Ishikawa (cell line): Measurements from ENCODE around the gene CSNK1G1.

Source experiments
- CEBPB ChIP-seq: IDR thresholded peaks from 2 replicates; pipeline ENCODE4 v1.6.1; 2012
- CREB1 ChIP-seq: IDR thresholded peaks from 2 replicates; pipeline ENCODE4 v1.6.1; 2012; ENCODE audit warnings: low read depth
- EGR1 ChIP-seq: IDR thresholded peaks from 2 replicates; pipeline ENCODE4 v1.6.1; 2012
- EP300 ChIP-seq: IDR thresholded peaks from 2 replicates; pipeline ENCODE4 v1.6.1; 2012; ENCODE audit warnings: borderline replicate concordance
- FOXM1 ChIP-seq: IDR thresholded peaks from 2 replicates; pipeline ENCODE4 v1.6.1; 2012; ENCODE audit warnings: low read depth, borderline replicate concordance
- NFIC ChIP-seq: IDR thresholded peaks from 2 replicates; pipeline ENCODE4 v1.6.1; 2012
- RAD21 ChIP-seq: IDR thresholded peaks from 2 replicates; pipeline ENCODE4 v1.6.1; 2012; ENCODE audit warnings: low read depth
- TAF1 ChIP-seq: IDR thresholded peaks from 2 replicates; pipeline ENCODE4 v1.6.1; 2012; ENCODE audit warnings: low read depth, mild to moderate bottlenecking
- TCF12 ChIP-seq: IDR thresholded peaks from 2 replicates; pipeline ENCODE4 v1.6.1; 2012; ENCODE audit warnings: low read depth
- TEAD4 ChIP-seq: IDR thresholded peaks from 2 replicates; pipeline ENCODE4 v1.6.1; 2012
- YY1 ChIP-seq: IDR thresholded peaks from 2 replicates; pipeline ENCODE4 v1.6.1; 2012; ENCODE audit warnings: low read depth
- ZBTB7A ChIP-seq: IDR thresholded peaks from 2 replicates; pipeline ENCODE4 v1.6.1; 2012; ENCODE audit warnings: low read depth
- TF ChIP-seq, protein P1 (sequence below): IDR thresholded peaks from 2 replicates; pipeline ENCODE4 v1.6.1; 2012; ENCODE audit warnings: low read depth, mild to moderate bottlenecking
- TF ChIP-seq, protein P2 (sequence below): IDR thresholded peaks from 2 replicates; pipeline ENCODE4 v1.6.1; 2012
- TF ChIP-seq, protein P3 (sequence below): IDR thresholded peaks from 2 replicates; pipeline ENCODE4 v1.6.1; 2012

CSNK1G1 gene

DNA sequence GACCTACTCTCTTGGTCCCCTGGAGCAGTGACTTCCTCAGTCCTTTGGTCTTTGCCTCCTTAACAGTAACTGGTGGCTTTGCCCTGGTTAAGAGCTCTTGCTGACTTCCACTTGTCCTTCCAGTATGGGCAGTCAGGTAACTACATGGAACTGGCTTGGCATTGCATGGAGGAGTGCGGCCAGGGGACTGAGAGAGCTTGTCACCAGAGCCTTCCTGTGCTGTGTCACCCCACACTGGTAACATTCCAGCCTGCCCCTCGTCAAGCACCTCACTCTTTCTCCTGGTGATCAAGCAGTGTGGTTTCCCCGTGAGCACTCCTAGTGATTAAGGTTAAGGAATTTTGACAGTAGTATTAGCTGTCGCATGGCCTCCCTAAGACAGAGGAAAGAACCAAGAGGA, 223.8 kb downstream of the CSNK1G1 start:
- no peak for TF ChIP-seq TCF12
- TF ChIP-seq, protein P1, sequence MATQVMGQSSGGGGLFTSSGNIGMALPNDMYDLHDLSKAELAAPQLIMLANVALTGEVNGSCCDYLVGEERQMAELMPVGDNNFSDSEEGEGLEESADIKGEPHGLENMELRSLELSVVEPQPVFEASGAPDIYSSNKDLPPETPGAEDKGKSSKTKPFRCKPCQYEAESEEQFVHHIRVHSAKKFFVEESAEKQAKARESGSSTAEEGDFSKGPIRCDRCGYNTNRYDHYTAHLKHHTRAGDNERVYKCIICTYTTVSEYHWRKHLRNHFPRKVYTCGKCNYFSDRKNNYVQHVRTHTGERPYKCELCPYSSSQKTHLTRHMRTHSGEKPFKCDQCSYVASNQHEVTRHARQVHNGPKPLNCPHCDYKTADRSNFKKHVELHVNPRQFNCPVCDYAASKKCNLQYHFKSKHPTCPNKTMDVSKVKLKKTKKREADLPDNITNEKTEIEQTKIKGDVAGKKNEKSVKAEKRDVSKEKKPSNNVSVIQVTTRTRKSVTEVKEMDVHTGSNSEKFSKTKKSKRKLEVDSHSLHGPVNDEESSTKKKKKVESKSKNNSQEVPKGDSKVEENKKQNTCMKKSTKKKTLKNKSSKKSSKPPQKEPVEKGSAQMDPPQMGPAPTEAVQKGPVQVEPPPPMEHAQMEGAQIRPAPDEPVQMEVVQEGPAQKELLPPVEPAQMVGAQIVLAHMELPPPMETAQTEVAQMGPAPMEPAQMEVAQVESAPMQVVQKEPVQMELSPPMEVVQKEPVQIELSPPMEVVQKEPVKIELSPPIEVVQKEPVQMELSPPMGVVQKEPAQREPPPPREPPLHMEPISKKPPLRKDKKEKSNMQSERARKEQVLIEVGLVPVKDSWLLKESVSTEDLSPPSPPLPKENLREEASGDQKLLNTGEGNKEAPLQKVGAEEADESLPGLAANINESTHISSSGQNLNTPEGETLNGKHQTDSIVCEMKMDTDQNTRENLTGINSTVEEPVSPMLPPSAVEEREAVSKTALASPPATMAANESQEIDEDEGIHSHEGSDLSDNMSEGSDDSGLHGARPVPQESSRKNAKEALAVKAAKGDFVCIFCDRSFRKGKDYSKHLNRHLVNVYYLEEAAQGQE, result no peak
- no peak for TF ChIP-seq EP300
- TF ChIP-seq, protein P2, sequence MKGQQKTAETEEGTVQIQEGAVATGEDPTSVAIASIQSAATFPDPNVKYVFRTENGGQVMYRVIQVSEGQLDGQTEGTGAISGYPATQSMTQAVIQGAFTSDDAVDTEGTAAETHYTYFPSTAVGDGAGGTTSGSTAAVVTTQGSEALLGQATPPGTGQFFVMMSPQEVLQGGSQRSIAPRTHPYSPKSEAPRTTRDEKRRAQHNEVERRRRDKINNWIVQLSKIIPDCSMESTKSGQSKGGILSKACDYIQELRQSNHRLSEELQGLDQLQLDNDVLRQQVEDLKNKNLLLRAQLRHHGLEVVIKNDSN, result no peak
- no peak for TF ChIP-seq CEBPB
- no peak for TF ChIP-seq YY1
- no peak for TF ChIP-seq FOXM1
- TF ChIP-seq RAD21, result no peak
- no peak for TF ChIP-seq ZBTB7A
- TF ChIP-seq EGR1, result no peak
- TF ChIP-seq NFIC, result no peak
- no peak for TF ChIP-seq TEAD4
- TF ChIP-seq, protein P3, sequence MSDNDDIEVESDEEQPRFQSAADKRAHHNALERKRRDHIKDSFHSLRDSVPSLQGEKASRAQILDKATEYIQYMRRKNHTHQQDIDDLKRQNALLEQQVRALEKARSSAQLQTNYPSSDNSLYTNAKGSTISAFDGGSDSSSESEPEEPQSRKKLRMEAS, result no peak
- TF ChIP-seq CREB1, result no peak
- TF ChIP-seq TAF1, result no peak

DNA sequence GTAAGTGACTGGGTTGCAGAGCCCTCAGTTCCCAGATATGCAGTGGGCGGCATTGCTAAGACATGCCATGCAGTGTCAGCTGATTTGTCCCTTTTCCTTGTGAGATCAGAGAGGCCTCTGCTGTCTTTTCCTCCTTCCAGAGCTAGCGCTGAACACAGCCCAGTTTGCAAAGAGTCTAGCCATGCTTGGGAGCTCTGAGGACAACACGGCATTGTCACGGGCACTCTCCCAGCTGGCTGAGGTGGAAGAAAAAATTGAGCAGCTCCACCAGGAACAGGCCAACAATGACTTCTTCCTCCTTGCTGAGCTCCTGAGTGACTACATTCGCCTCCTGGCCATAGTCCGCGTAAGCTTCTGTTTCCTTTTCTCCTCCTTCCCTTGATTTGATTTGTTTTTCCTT, 224.4 kb downstream of the CSNK1G1 start:
- TF ChIP-seq YY1 (no peak), NFIC (no peak)

DNA sequence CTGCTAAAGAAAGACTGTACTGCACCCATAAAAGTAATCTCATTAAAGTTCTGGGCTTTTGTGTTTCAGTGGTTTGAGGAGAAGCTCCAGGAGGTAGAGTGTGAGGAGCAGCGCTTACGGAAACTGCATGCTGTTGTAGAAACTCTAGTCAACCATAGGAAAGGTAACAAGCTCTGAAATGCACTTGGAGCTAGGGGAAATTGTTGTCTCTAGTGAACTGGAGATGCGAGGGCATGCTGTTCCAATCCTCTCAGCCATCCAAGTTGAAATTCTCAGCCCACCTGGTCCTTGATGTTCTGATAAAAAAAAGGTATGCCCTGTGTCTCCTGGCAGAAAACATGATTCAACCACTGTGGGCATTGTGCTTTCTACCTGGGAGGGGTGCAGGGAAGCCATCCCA, 225.8 kb downstream of the CSNK1G1 start:
- no peak for TF ChIP-seq NFIC
- no peak for TF ChIP-seq ZBTB7A
- TF ChIP-seq TAF1, result no peak
- TF ChIP-seq, protein P2, result no peak
- TF ChIP-seq, protein P1, result no peak
- TF ChIP-seq FOXM1, result no peak
- TF ChIP-seq, protein P3, result no peak
- no peak for TF ChIP-seq TCF12
- no peak for TF ChIP-seq CEBPB
- no peak for TF ChIP-seq YY1
- TF ChIP-seq EP300, result no peak
- TF ChIP-seq TEAD4, result no peak
- no peak for TF ChIP-seq RAD21
- TF ChIP-seq CREB1, result no peak

DNA sequence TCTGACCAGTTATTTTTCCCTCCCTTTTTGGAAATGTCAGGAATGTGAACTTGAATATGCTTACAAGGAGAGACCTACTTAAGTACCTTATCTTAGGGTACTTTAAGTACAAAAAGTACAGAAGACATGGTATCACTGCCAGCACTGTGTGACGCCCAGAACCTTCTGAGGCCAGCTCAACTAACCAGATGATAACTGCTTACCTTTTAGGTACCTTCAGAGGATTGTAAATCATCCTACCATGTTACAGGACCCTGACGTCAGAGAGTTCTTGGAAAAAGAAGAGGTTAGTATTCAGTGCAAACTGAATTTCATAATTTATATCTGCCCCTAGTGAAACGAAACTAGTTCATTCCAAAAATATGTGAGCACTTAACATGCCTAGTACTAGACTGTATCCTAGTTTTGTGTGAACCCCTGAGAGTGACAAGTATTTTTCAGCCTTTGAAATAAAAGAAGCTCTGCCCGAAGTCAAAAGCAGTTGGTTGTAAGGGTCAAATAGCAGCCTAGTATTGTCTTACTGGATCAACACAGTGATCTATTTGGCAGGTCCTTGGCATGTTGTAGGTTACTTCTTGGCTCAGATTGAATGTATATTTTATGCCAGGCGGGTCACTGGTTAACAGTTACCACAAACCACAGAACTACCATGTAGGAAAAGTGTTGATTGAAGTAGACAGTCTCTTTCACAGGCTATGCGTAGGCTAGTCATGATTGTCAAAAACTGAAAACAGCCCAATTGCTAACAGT, 228.3 kb downstream of the CSNK1G1 start:
- TF ChIP-seq RAD21 (no peak), TCF12 (no peak), TEAD4 (no peak)
- TF ChIP-seq, protein P2, result no peak

DNA sequence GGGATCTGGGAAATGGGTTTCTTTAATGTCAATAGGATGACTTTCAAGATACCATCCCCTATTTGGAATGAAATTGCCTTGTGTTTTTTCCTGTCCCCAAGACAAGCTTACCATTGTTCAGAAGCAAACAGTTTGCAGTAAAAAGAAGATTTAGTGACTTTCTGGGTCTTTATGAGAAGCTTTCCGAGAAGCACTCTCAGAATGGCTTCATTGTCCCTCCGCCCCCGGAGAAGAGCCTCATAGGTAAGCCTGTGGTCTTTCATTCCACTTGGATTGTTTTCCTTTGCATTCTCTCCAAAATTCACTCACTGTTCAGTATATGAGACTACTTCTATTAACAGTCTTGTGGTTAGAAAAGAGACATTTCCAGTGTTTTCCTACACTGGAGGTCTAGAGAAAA, 230.0 kb downstream of the CSNK1G1 start:
- TF ChIP-seq ZBTB7A (no peak), EGR1 (no peak), CEBPB (no peak), FOXM1 (no peak), NFIC (no peak), TCF12 (no peak), RAD21 (no peak), EP300 (no peak), TAF1 (no peak), CREB1 (no peak), TEAD4 (no peak), YY1 (no peak)
- TF ChIP-seq, protein P2, result no peak
- TF ChIP-seq, protein P3, result no peak
- TF ChIP-seq, protein P1, result no peak
